Measurements from ENCODE around the gene PSMB10. TPM values are rescaled to one million over a fixed set of nuclear protein-coding genes. Genes with fewer than 3 reads are reported as not detected.
A peak's percentile ranks its signal among the peaks of the same experiment; 100 is the strongest.

PSMB10 gene
- total and polyA plus RNA-seq, 12 donors: 12.6 to 315 (median 62.1) TPM

- Histone ChIP-seq H3K4me3 (no peak overlapping the region), H3K9me3 (replicated peaks in 1 of 3) (no peaks in the 10 kb centered on the region), H3K27me3 (no peaks in the 10 kb centered on the region), H3K4me1 (replicated peaks in 1 of 2) (peaks cover 13 to 31% of the 10 kb centered on the region in 2 donors), H3K36me3 (replicated peaks in 1 of 2) (no peaks in the 10 kb centered on the region), H3K27ac (peak overlapping the region in 2 of 5 donors; percentile 43 to 56)
- DNase-seq: no peak
- TF ChIP-seq POLR2A (IDR thresholded peaks at IDR 0.05): no peak
- TF ChIP-seq CTCF (IDR thresholded peaks at IDR 0.05): no peak
- intact Hi-C loops (cut with DNase I): no loop called here
- 52 to 74% (median 63%) methylated on average over 3 of the region's 3 CpGs for WGBS, 4 donors
Observed at GRCh38 chr16:67897231-67897630, 39.4 kb downstream of the PSMB10 start.

GRCh38 chr16:67893743-67894399, 42.8 kb downstream of the PSMB10 start:
- intact Hi-C loops (cut with DNase I): no loop called here
- DNase-seq: peak in 1 of 7 donors; percentile 44
- TF ChIP-seq CTCF (IDR thresholded peaks at IDR 0.05) (no peak), POLR2A (IDR thresholded peaks at IDR 0.05) (no peak)

GRCh38 chr16:67892899-67893742, 43.5 kb downstream of the PSMB10 start, which contains the start of gene PSKH1:
Gene PSKH1 (plus strand): TSS chr16:67893254. CDS start chr16:67908750, 15,496 bp downstream.
- Histone ChIP-seq H3K9me3 (replicated peaks in 1 of 3) (no peaks in the 10 kb centered on the region), H3K4me3 (peak within 1 kb of the TSS; percentile 41 to 97 (median 65)), H3K36me3 (replicated peaks in 1 of 2) (no peaks in the 10 kb centered on the region), H3K27ac (peak within 1 kb of the TSS; percentile 91 to 98 (median 96)), H3K27me3 (no peaks in the 10 kb centered on the region), H3K4me1 (replicated peaks in 1 of 2) (peaks cover 13 to 31% of the 10 kb centered on the region in 2 donors)
- TF ChIP-seq CTCF (IDR thresholded peaks at IDR 0.05) (peak in 1 of 6 experiments; percentile 18), POLR2A (IDR thresholded peaks at IDR 0.05) (peak; percentile 77 to 89)
- intact Hi-C loops (cut with DNase I): no loop called here
- DNase-seq: peak; percentile 97 to 98 (median 97)
- 0 to 1% (median 1%) methylated on average over 25 to 90 of the region's 90 CpGs for WGBS, 4 donors

More at GRCh38 chr16:67893743-67894399, 42.8 kb downstream of the PSMB10 start:
- Histone ChIP-seq H3K27ac (peak overlapping the region; percentile 91 to 98 (median 96)), H3K27me3 (no peaks in the 10 kb centered on the region), H3K4me3 (peak overlapping the region; percentile 41 to 97 (median 65)), H3K36me3 (replicated peaks in 1 of 2) (no peaks in the 10 kb centered on the region), H3K9me3 (replicated peaks in 1 of 3) (no peaks in the 10 kb centered on the region), H3K4me1 (replicated peaks in 1 of 2) (peaks cover 13 to 31% of the 10 kb centered on the region in 2 donors)
- 18 to 20% (median 19%) methylated on average over 14 of the region's 14 CpGs for WGBS, 4 donors

- no peak for TF ChIP-seq CTCF (IDR thresholded peaks at IDR 0.05)
- TF ChIP-seq POLR2A (IDR thresholded peaks at IDR 0.05): no peak
- Histone ChIP-seq H3K9me3 (replicated peaks in 1 of 3) (no peaks in the 10 kb centered on the region), H3K27me3 (no peaks in the 10 kb centered on the region), H3K36me3 (replicated peaks in 1 of 2) (no peaks in the 10 kb centered on the region), H3K27ac (peak overlapping the region in 4 of 5 donors; percentile 13 to 98 (median 63)), H3K4me1 (replicated peaks in 1 of 2) (peaks cover 13 to 31% of the 10 kb centered on the region in 2 donors), H3K4me3 (peak overlapping the region in 1 of 4 donors; percentile 97)
- WGBS, 4 donors: 28 to 55% (median 46%) methylated on average over 5 of the region's 5 CpGs
- intact Hi-C loops (cut with DNase I): no loop called here
- no peak for DNase-seq
Observed at GRCh38 chr16:67892375-67892774, 44.3 kb downstream of the PSMB10 start.
